GM18951 (cell line): ENCODE measurements around the gene NCAM1.

ENCODE experiments used
- POLR2A ChIP-seq: IDR thresholded peaks from 4 replicates; pipeline ENCODE4 v1.6.1; 2011; ENCODE audit warnings: mild to moderate bottlenecking; ENCODE audit not compliant: insufficient read length, insufficient read depth; ENCODE audit errors: extremely low read depth
- in situ Hi-C: fragments of 300-500 bp; cut with MboI; formaldehyde crosslinking; loops from one replicate; pipeline ENCODE4 v1.12.0; 2022; ENCODE audit warnings: low sequenced_read_pairs, mixed read lengths, inconsistent platforms; ENCODE audit not compliant: unreplicated experiment

Gene NCAM1

GRCh38 chr11:113172382-113172951 lies 211.2 kb downstream of the NCAM1 start:
- in situ Hi-C loops = no loop called here
- TF ChIP-seq POLR2A = no peak

- TF ChIP-seq POLR2A = no peak
Observed at GRCh38 chr11:113173126-113173525, 211.9 kb downstream of the NCAM1 start.

GRCh38 chr11:113174882-113175281 lies 213.7 kb downstream of the NCAM1 start:
- TF ChIP-seq POLR2A = no peak
- in situ Hi-C loops = no loop called here

More at GRCh38 chr11:113173126-113173525, 211.9 kb downstream of the NCAM1 start:
- in situ Hi-C loops = no loop called here

- no peak for TF ChIP-seq POLR2A
- in situ Hi-C loops = no loop called here
Observed at GRCh38 chr11:113176599-113177360, 215.6 kb downstream of the NCAM1 start.

GRCh38 chr11:113177671-113178070 lies 216.5 kb downstream of the NCAM1 start:
- in situ Hi-C loops = no loop called here
- no peak for TF ChIP-seq POLR2A

- no peak for TF ChIP-seq POLR2A
- in situ Hi-C loops = no loop called here
Observed at GRCh38 chr11:113178381-113179070, 217.3 kb downstream of the NCAM1 start.

- in situ Hi-C loops = no loop called here
- TF ChIP-seq POLR2A = no peak
Observed at GRCh38 chr11:113179181-113179704, 218.0 kb downstream of the NCAM1 start.

GRCh38 chr11:113181094-113181493 lies 219.9 kb downstream of the NCAM1 start:
- no peak for TF ChIP-seq POLR2A
- in situ Hi-C loops = no loop called here

GRCh38 chr11:113182288-113182687 lies 221.1 kb downstream of the NCAM1 start:
- in situ Hi-C loops = no loop called here
- TF ChIP-seq POLR2A = no peak

GRCh38 chr11:113184498-113184897 lies 223.3 kb downstream of the NCAM1 start:
- TF ChIP-seq POLR2A = no peak
- in situ Hi-C loops = no loop called here

GRCh38 chr11:113188371-113188834 lies 227.2 kb downstream of the NCAM1 start:
- no peak for TF ChIP-seq POLR2A
- in situ Hi-C loops = no loop called here

- in situ Hi-C loops = no loop called here
- no peak for TF ChIP-seq POLR2A
Observed at GRCh38 chr11:113189909-113190667, 228.9 kb downstream of the NCAM1 start.

GRCh38 chr11:113192121-113192925 lies 231.1 kb downstream of the NCAM1 start:
- in situ Hi-C loops = no loop called here
- TF ChIP-seq POLR2A = no peak
